Umbilical cord (tissue), 2 donors: ENCODE data around the gene ITPR2. TPM values are rescaled to one million over a fixed set of nuclear protein-coding genes. Genes with fewer than 3 reads are reported as not detected.
A peak's percentile ranks its signal among the peaks of the same experiment; 100 is the strongest.
"Not testable (repeated sequence)": the region's sequence is repeated elsewhere in the genome, so short reads cannot be mapped to it uniquely, and the experiment has no call there.

Experiments
- DNase-seq: peaks from one replicate; pipeline ENCODE4 v3.0.0-alpha.2; 2015; ENCODE audit warnings: low spot score
- total RNA-seq: library from RNA; depleted of rRNA; stranded (reverse); fragments of >200 nt; gene quantifications from one replicate; pipeline ENCODE4 v1.2.3, GENCODE V29; 2014; ENCODE audit warnings: low replicate concordance; ENCODE audit not compliant: insufficient read depth

Gene ITPR2
- total RNA-seq, 1 donor from 2014 or later, result 175 TPM

GRCh38 chr12:26524862-26525465 is 308.0 kb downstream of the ITPR2 start:
- DNase-seq, result no peak

- DNase-seq, result peak; percentile 90
Observed at GRCh38 chr12:26523708-26524150, 309.3 kb downstream of the ITPR2 start.

GRCh38 chr12:26520869-26521268 is 312.1 kb downstream of the ITPR2 start:
- no peak for DNase-seq

- DNase-seq, result no peak
Observed at GRCh38 chr12:26520109-26520508, 312.9 kb downstream of the ITPR2 start.

- no peak for DNase-seq
Observed at GRCh38 chr12:26519462-26519861, 313.5 kb downstream of the ITPR2 start.

GRCh38 chr12:26517320-26517719 is 315.7 kb downstream of the ITPR2 start:
- DNase-seq, result not testable (repeated sequence)

- no peak for DNase-seq
Observed at GRCh38 chr12:26514364-26514763, 318.6 kb downstream of the ITPR2 start.

GRCh38 chr12:26513363-26514043 is 319.5 kb downstream of the ITPR2 start:
- DNase-seq, result no peak

- no peak for DNase-seq
Observed at GRCh38 chr12:26512213-26512612, 320.8 kb downstream of the ITPR2 start.

GRCh38 chr12:26510354-26510674 is 322.7 kb downstream of the ITPR2 start:
- DNase-seq, result no peak

GRCh38 chr12:26507613-26508012 is 325.4 kb downstream of the ITPR2 start:
- no peak for DNase-seq

- no peak for DNase-seq
Observed at GRCh38 chr12:26499979-26500640, 332.9 kb downstream of the ITPR2 start.

- no peak for DNase-seq
Observed at GRCh38 chr12:26496170-26496569, 336.8 kb downstream of the ITPR2 start.

GRCh38 chr12:26493656-26494055 is 339.3 kb downstream of the ITPR2 start:
- no peak for DNase-seq

- DNase-seq, result no peak
Observed at GRCh38 chr12:26492406-26492805, 340.6 kb downstream of the ITPR2 start.

- DNase-seq, result no peak
Observed at GRCh38 chr12:26489908-26490307, 343.1 kb downstream of the ITPR2 start.

GRCh38 chr12:26488351-26488750 is 344.6 kb downstream of the ITPR2 start:
- DNase-seq, result no peak

- no peak for DNase-seq
Observed at GRCh38 chr12:26473291-26473690, 359.7 kb downstream of the ITPR2 start.

GRCh38 chr12:26471560-26471959 is 361.4 kb downstream of the ITPR2 start:
- peak; percentile 31 for DNase-seq

GRCh38 chr12:26469421-26470180 is 363.4 kb downstream of the ITPR2 start:
- DNase-seq, result no peak

GRCh38 chr12:26467351-26467750 is 365.6 kb downstream of the ITPR2 start:
- DNase-seq, result no peak

GRCh38 chr12:26466726-26467125 is 366.3 kb downstream of the ITPR2 start:
- DNase-seq, result no peak
